Activated naive CD4-positive, alpha-beta T cell treated with anti-CD3 and anti-CD28 coated beads for 36 hours (primary cell): ENCODE results near the gene ANTXR1. TPM values are rescaled to one million over a fixed set of nuclear protein-coding genes. Genes with fewer than 3 reads are reported as not detected.

Experiments used
- CTCF ChIA-PET: fragments of 350-600 bp; sonication (Branson Sonifier 250); formaldehyde crosslinking; loops from one replicate; lab custom pipeline; 2021; ENCODE audit warnings: antibody characterized with exemption; lab: Charles Lee
- DNase-seq: peaks from one replicate; pipeline ENCODE4 v3.0.0-alpha.2; 2020
- H3K27ac Mint-ChIP-seq: one replicate; pipeline ENCODE4 v1.8.0; 2021; ENCODE audit warnings: mild to moderate bottlenecking, mixed read lengths
- H3K27me3 Mint-ChIP-seq: one replicate; pipeline ENCODE4 v1.8.0; 2021; ENCODE audit warnings: low read depth, mixed read lengths
- H3K36me3 Mint-ChIP-seq: one replicate; pipeline ENCODE4 v1.8.0; 2021; ENCODE audit warnings: low read depth, mixed read lengths
- H3K4me1 Mint-ChIP-seq: one replicate; pipeline ENCODE4 v1.8.0; 2021; ENCODE audit warnings: low read depth, mixed read lengths
- H3K4me3 Mint-ChIP-seq: one replicate; pipeline ENCODE4 v1.8.0; 2021; ENCODE audit warnings: mild to moderate bottlenecking, moderate library complexity, mixed read lengths
- H3K9me3 Mint-ChIP-seq: one replicate; pipeline ENCODE4 v1.8.0; 2021; ENCODE audit warnings: mixed read lengths
- intact Hi-C: fragments of 100-400 bp; cut with micrococcal nuclease; formaldehyde crosslinking; loops from one replicate; pipeline ENCODE4 v1.15.1; 2023
- total RNA-seq, 2 experiments: library from RNA; stranded (reverse); gene quantifications; one replicate each; pipeline ENCODE4 v1.2.3, GENCODE V29; 2021

Gene ANTXR1
- total RNA-seq, 2 experiments from 2014 or later, result 0.17 TPM; not detected in 1

- H3K4me3 Mint-ChIP-seq, result no peak overlapping the region
- H3K36me3 Mint-ChIP-seq, result no peaks in the 10 kb centered on the region
- CTCF ChIA-PET, result interaction anchor here (3.8 kb wide), 1 partner anchor 283 kb away, joined by 15 read pairs; no protein-coding TSS in a partner anchor
- H3K9me3 Mint-ChIP-seq, result no peaks in the 10 kb centered on the region
- H3K4me1 Mint-ChIP-seq, result no peaks in the 10 kb centered on the region
- H3K27me3 Mint-ChIP-seq, result peaks cover 13% of the 10 kb centered on the region
- H3K27ac Mint-ChIP-seq, result no peak overlapping the region
- intact Hi-C loops, result no loop called here
- DNase-seq, result no peak
Observed at GRCh38 chr2:69023236-69023635, 10.3 kb downstream of the ANTXR1 start.

- peak; percentile 60 for DNase-seq
- no peaks in the 10 kb centered on the region for H3K4me1 Mint-ChIP-seq
- no peak overlapping the region for H3K27ac Mint-ChIP-seq
- peaks cover 6% of the 10 kb centered on the region for H3K27me3 Mint-ChIP-seq
- H3K9me3 Mint-ChIP-seq, result no peaks in the 10 kb centered on the region
- no peak overlapping the region for H3K4me3 Mint-ChIP-seq
- no peaks in the 10 kb centered on the region for H3K36me3 Mint-ChIP-seq
- intact Hi-C loops, result loop anchor here (1.0 to 5.0 kb wide), 3 partner anchors 261 to 688 kb away; no protein-coding TSS in a partner anchor
- CTCF ChIA-PET, result interaction anchor here (0.7 to 1.4 kb wide), 4 partner anchors 40 to 282 kb away, joined by 3 to 10 read pairs (median 4); no protein-coding TSS in a partner anchor
Observed at GRCh38 chr2:69026026-69026425, 13.0 kb downstream of the ANTXR1 start.

GRCh38 chr2:69026691-69027459 lies 13.9 kb downstream of the ANTXR1 start:
- no peak for DNase-seq
- H3K4me1 Mint-ChIP-seq, result no peaks in the 10 kb centered on the region
- intact Hi-C loops, result loop anchor here (1.0 to 5.0 kb wide), 3 partner anchors 260 to 687 kb away; no protein-coding TSS in a partner anchor
- CTCF ChIA-PET, result interaction anchor here (0.7 to 1.4 kb wide), 4 partner anchors 39 to 281 kb away, joined by 3 to 10 read pairs (median 4); no protein-coding TSS in a partner anchor
- no peak overlapping the region for H3K4me3 Mint-ChIP-seq
- H3K27me3 Mint-ChIP-seq, result peaks cover 6% of the 10 kb centered on the region
- H3K36me3 Mint-ChIP-seq, result no peaks in the 10 kb centered on the region
- no peaks in the 10 kb centered on the region for H3K9me3 Mint-ChIP-seq
- H3K27ac Mint-ChIP-seq, result no peak overlapping the region

GRCh38 chr2:69030800-69031428 lies 17.9 kb downstream of the ANTXR1 start:
- Mint-ChIP-seq H3K27ac (no peak overlapping the region), H3K36me3 (no peaks in the 10 kb centered on the region), H3K27me3 (peaks cover 14% of the 10 kb centered on the region), H3K9me3 (no peaks in the 10 kb centered on the region), H3K4me1 (no peaks in the 10 kb centered on the region), H3K4me3 (no peak overlapping the region)
- CTCF ChIA-PET, result interaction anchor here (1.0 kb wide), 1 partner anchor 276 kb away, joined by 5 read pairs; no protein-coding TSS in a partner anchor
- DNase-seq, result no peak
- intact Hi-C loops, result no loop called here

GRCh38 chr2:69031466-69031865 lies 18.5 kb downstream of the ANTXR1 start:
- Mint-ChIP-seq H3K27ac (no peak overlapping the region), H3K4me1 (no peaks in the 10 kb centered on the region), H3K4me3 (no peak overlapping the region), H3K36me3 (no peaks in the 10 kb centered on the region), H3K9me3 (no peaks in the 10 kb centered on the region), H3K27me3 (peaks cover 14% of the 10 kb centered on the region)
- intact Hi-C loops, result no loop called here
- CTCF ChIA-PET, result interaction anchor here (1.0 kb wide), 1 partner anchor 275 kb away, joined by 5 read pairs; no protein-coding TSS in a partner anchor
- no peak for DNase-seq

- Mint-ChIP-seq H3K4me1 (no peaks in the 10 kb centered on the region), H3K9me3 (no peaks in the 10 kb centered on the region), H3K4me3 (no peak overlapping the region), H3K36me3 (no peaks in the 10 kb centered on the region), H3K27ac (no peak overlapping the region), H3K27me3 (peaks cover 8% of the 10 kb centered on the region)
- no peak for DNase-seq
- CTCF ChIA-PET, result interaction anchor here (0.6 kb wide), 1 partner anchor 98 kb away, joined by 3 read pairs; no protein-coding TSS in a partner anchor
- intact Hi-C loops, result no loop called here
Observed at GRCh38 chr2:69032336-69032735, 19.4 kb downstream of the ANTXR1 start.

- DNase-seq, result no peak
- H3K9me3 Mint-ChIP-seq, result no peaks in the 10 kb centered on the region
- no peak overlapping the region for H3K27ac Mint-ChIP-seq
- intact Hi-C loops, result no loop called here
- no peaks in the 10 kb centered on the region for H3K36me3 Mint-ChIP-seq
- H3K4me3 Mint-ChIP-seq, result no peak overlapping the region
- CTCF ChIA-PET, result no interaction called here
- no peaks in the 10 kb centered on the region for H3K4me1 Mint-ChIP-seq
- peaks cover 10% of the 10 kb centered on the region for H3K27me3 Mint-ChIP-seq
Observed at GRCh38 chr2:69033461-69034095, 20.6 kb downstream of the ANTXR1 start.

- Mint-ChIP-seq H3K27ac (no peak overlapping the region), H3K4me3 (no peak overlapping the region), H3K36me3 (no peaks in the 10 kb centered on the region), H3K9me3 (no peaks in the 10 kb centered on the region), H3K27me3 (peaks cover 12% of the 10 kb centered on the region), H3K4me1 (no peaks in the 10 kb centered on the region)
- DNase-seq, result no peak
- intact Hi-C loops, result no loop called here
- CTCF ChIA-PET, result no interaction called here
Observed at GRCh38 chr2:69034122-69034521, 21.1 kb downstream of the ANTXR1 start.

- Mint-ChIP-seq H3K4me1 (no peaks in the 10 kb centered on the region), H3K9me3 (no peaks in the 10 kb centered on the region), H3K36me3 (no peaks in the 10 kb centered on the region), H3K4me3 (no peak overlapping the region), H3K27me3 (peaks cover 12% of the 10 kb centered on the region), H3K27ac (no peak overlapping the region)
- CTCF ChIA-PET, result interaction anchor here (0.9 kb wide), 1 partner anchor 273 kb away, joined by 3 read pairs; no protein-coding TSS in a partner anchor
- intact Hi-C loops, result no loop called here
- DNase-seq, result no peak
Observed at GRCh38 chr2:69034845-69035244, 21.9 kb downstream of the ANTXR1 start.

- DNase-seq, result no peak
- Mint-ChIP-seq H3K4me1 (no peaks in the 10 kb centered on the region), H3K36me3 (no peaks in the 10 kb centered on the region), H3K4me3 (no peak overlapping the region), H3K27ac (no peak overlapping the region), H3K9me3 (no peaks in the 10 kb centered on the region), H3K27me3 (peaks cover 20% of the 10 kb centered on the region)
- CTCF ChIA-PET, result no interaction called here
- intact Hi-C loops, result no loop called here
Observed at GRCh38 chr2:69036926-69037325, 23.9 kb downstream of the ANTXR1 start.

GRCh38 chr2:69041214-69041613 lies 28.2 kb downstream of the ANTXR1 start:
- Mint-ChIP-seq H3K27ac (no peak overlapping the region), H3K4me1 (no peaks in the 10 kb centered on the region), H3K9me3 (no peaks in the 10 kb centered on the region), H3K36me3 (no peaks in the 10 kb centered on the region), H3K4me3 (no peak overlapping the region), H3K27me3 (peaks cover 29% of the 10 kb centered on the region)
- DNase-seq, result no peak
- CTCF ChIA-PET, result no interaction called here
- intact Hi-C loops, result no loop called here

GRCh38 chr2:69043736-69044400 lies 30.9 kb downstream of the ANTXR1 start:
- no peak overlapping the region for H3K4me3 Mint-ChIP-seq
- H3K4me1 Mint-ChIP-seq, result no peaks in the 10 kb centered on the region
- peaks cover 32% of the 10 kb centered on the region for H3K27me3 Mint-ChIP-seq
- H3K36me3 Mint-ChIP-seq, result no peaks in the 10 kb centered on the region
- intact Hi-C loops, result no loop called here
- H3K9me3 Mint-ChIP-seq, result no peaks in the 10 kb centered on the region
- no peak for DNase-seq
- H3K27ac Mint-ChIP-seq, result no peak overlapping the region
- CTCF ChIA-PET, result no interaction called here
